CD14-positive monocyte (primary cell): Measurements from ENCODE around the gene CTAG1A. TPM values are rescaled to one million over a fixed set of nuclear protein-coding genes. Genes with fewer than 3 reads are reported as not detected.
"Not testable (repeated sequence)": the region's sequence is repeated elsewhere in the genome, so short reads cannot be mapped to it uniquely, and the experiment has no call there.

ENCODE experiments used
- DNase-seq, 3 donors: peaks; one replicate each; pipeline ENCODE4 v3.0.0-alpha.2; 2011 to 2022
- H2AFZ ChIP-seq: 2 replicates; pipeline ENCODE4 v1.6.0; 2012; ENCODE audit warnings: mild to moderate bottlenecking, low read depth, low read length, inconsistent platforms; ENCODE audit not compliant: insufficient read depth, poor library complexity, severe bottlenecking
- H3K27ac ChIP-seq, 2 donors: 1 replicate in 1 of 2; 2 replicates in 1 of 2; pipeline ENCODE4 v1.5.1; 2012 to 2013; ENCODE audit warnings: low read length in 2 of 2, control low read depth in 1 of 2, inconsistent platforms in 1 of 2, low read depth in 1 of 2, mild to moderate bottlenecking in 1 of 2
- H3K27me3 ChIP-seq, 2 donors: one replicate each; pipeline versions ENCODE4 v1.6.0 to v1.6.1; 2011 to 2013; ENCODE audit warnings: low read length in 2 of 2; ENCODE audit not compliant: control insufficient read depth in 2 of 2, insufficient read depth in 2 of 2
- H3K36me3 ChIP-seq, 2 donors: replicated peaks in 1 of 2; 1 replicate in 1 of 2; 2 replicates in 1 of 2; pipeline versions ENCODE4 v1.5.1 to v1.6.1; 2012 to 2013; ENCODE audit warnings: low read length in 2 of 2, control low read depth in 1 of 2, inconsistent platforms in 1 of 2, mild to moderate bottlenecking in 1 of 2; ENCODE audit not compliant: insufficient read depth in 2 of 2, control insufficient read depth in 1 of 2
- H3K4me1 ChIP-seq, 2 donors: 1 replicate in 1 of 2; 2 replicates in 1 of 2; pipeline versions ENCODE4 v1.5.1 to v1.6.1; 2012 to 2013; ENCODE audit warnings: low read length in 2 of 2, control low read depth in 1 of 2, inconsistent platforms in 1 of 2, mild to moderate bottlenecking in 1 of 2, moderate library complexity in 1 of 2; ENCODE audit not compliant: insufficient read depth in 2 of 2, control insufficient read depth in 1 of 2
- H3K4me2 ChIP-seq: replicated peaks from 2 replicates; pipeline ENCODE3; 2012; ENCODE audit warnings: low read length, moderate library complexity, mild to moderate bottlenecking; ENCODE audit not compliant: poor library complexity, severe bottlenecking; ENCODE audit errors: extremely low read depth
- H3K4me3 ChIP-seq, 3 experiments: fragments of 200-600 bp in 1 of 3; sonication (generic) in 1 of 3; replicated peaks in 1 of 3; 1 replicate in 2 of 3; 2 replicates in 1 of 3; pipeline ENCODE4 v1.5.1; 2011 to 2013; ENCODE audit warnings: low read length in 3 of 3, mild to moderate bottlenecking in 3 of 3, control low read depth in 2 of 3, low read depth in 2 of 3, inconsistent platforms in 1 of 3, moderate library complexity in 1 of 3
- H3K79me2 ChIP-seq: 2 replicates; pipeline ENCODE4 v1.6.0; 2012; ENCODE audit warnings: mild to moderate bottlenecking, control low read depth, inconsistent platforms, low read length, moderate library complexity; ENCODE audit not compliant: insufficient read depth
- H3K9ac ChIP-seq: 2 replicates; pipeline ENCODE4 v1.6.0; 2017; ENCODE audit warnings: low read length, mild to moderate bottlenecking; ENCODE audit not compliant: insufficient read depth, poor library complexity, severe bottlenecking
- H3K9me3 ChIP-seq, 2 donors: replicated peaks in 1 of 2; 1 replicate in 1 of 2; 2 replicates in 1 of 2; pipeline versions ENCODE4 v1.5.1 to v1.6.1; 2012 to 2013; ENCODE audit warnings: low read length in 2 of 2, control low read depth in 1 of 2; ENCODE audit not compliant: control insufficient read depth in 1 of 2, insufficient read depth in 1 of 2
- H4K20me1 ChIP-seq: 2 replicates; pipeline ENCODE4 v1.6.0; 2012; ENCODE audit warnings: mild to moderate bottlenecking, low read length, control low read depth, moderate library complexity; ENCODE audit not compliant: insufficient read depth
- H3K27ac Mint-ChIP-seq, 7 donors: one replicate each; pipeline ENCODE4 v1.8.0; 2020; ENCODE audit warnings: mild to moderate bottlenecking in 7 of 7, mixed read lengths in 7 of 7, moderate library complexity in 6 of 7, inconsistent platforms in 2 of 7
- H3K27me3 Mint-ChIP-seq, 3 donors: one replicate each; pipeline ENCODE4 v1.8.0; 2021 to 2022; ENCODE audit warnings: low read depth in 3 of 3, mild to moderate bottlenecking in 3 of 3, mixed read lengths in 3 of 3, moderate library complexity in 3 of 3, inconsistent platforms in 1 of 3
- H3K36me3 Mint-ChIP-seq, 2 donors: one replicate each; pipeline ENCODE4 v1.8.0; 2020; ENCODE audit warnings: mixed read lengths in 2 of 2, inconsistent platforms in 1 of 2, mild to moderate bottlenecking in 1 of 2
- H3K4me1 Mint-ChIP-seq: one replicate; pipeline ENCODE4 v1.8.0; 2020; ENCODE audit warnings: mild to moderate bottlenecking, mixed read lengths
- H3K4me3 Mint-ChIP-seq, 2 donors: one replicate each; pipeline ENCODE4 v1.8.0; 2020; ENCODE audit warnings: mild to moderate bottlenecking in 2 of 2, mixed read lengths in 2 of 2, moderate library complexity in 1 of 2
- H3K9me3 Mint-ChIP-seq, 7 donors: one replicate each; pipeline ENCODE4 v1.8.0; 2020 to 2022; ENCODE audit warnings: mixed read lengths in 7 of 7, mild to moderate bottlenecking in 6 of 7, moderate library complexity in 6 of 7, inconsistent platforms in 2 of 7
- WGBS: methylation state at CpG from one replicate; pipeline ENCODE4 v1.1.5; 2013; ENCODE audit warnings: missing lambda C conversion rate; ENCODE audit not compliant: insufficient coverage; 5-methylcytosine and 5-hydroxymethylcytosine counted together
- intact Hi-C, 2 donors: fragments of 100-400 bp; cut with micrococcal nuclease; formaldehyde crosslinking; loops; one replicate each; pipeline versions ENCODE4 v1.15.0 to v1.15.1; 2023
- polyA plus RNA-seq, 3 donors: library from polyadenylated mRNA; depleted of rRNA in 1 of 3; unstranded in 2 of 3; stranded (reverse) in 1 of 3; fragments of 300-500 nt in 2 of 3; fragments of >200 nt in 1 of 3; fragmentation: Illumina TruSeq in 2 of 3; gene quantifications; 1 replicate in 2 of 3; 2 replicates in 1 of 3; pipeline ENCODE4 v1.2.3, GENCODE V29; 2012 to 2021
- TF ChIP-seq, protein P1 (sequence below): fragments of 200-600 bp; IDR thresholded peaks from one replicate; pipeline ENCODE4 v1.8.0; 2022; ENCODE audit warnings: antibody characterized with exemption, mild to moderate bottlenecking

Gene CTAG1A
- polyA plus RNA-seq, 3 donors, result not detected

GRCh38 chrX:154539077-154539476 lies 45.9 kb upstream of the CTAG1A start:
- peaks cover 42 to 46% of the 10 kb centered on the region in 2 donors for H3K4me1 ChIP-seq
- DNase-seq, result no peak
- H3K4me1 Mint-ChIP-seq, result peaks cover 37% of the 10 kb centered on the region
- H3K36me3 ChIP-seq, result peaks cover 17 to 33% of the 10 kb centered on the region in 2 donors
- TF ChIP-seq, protein P1, sequence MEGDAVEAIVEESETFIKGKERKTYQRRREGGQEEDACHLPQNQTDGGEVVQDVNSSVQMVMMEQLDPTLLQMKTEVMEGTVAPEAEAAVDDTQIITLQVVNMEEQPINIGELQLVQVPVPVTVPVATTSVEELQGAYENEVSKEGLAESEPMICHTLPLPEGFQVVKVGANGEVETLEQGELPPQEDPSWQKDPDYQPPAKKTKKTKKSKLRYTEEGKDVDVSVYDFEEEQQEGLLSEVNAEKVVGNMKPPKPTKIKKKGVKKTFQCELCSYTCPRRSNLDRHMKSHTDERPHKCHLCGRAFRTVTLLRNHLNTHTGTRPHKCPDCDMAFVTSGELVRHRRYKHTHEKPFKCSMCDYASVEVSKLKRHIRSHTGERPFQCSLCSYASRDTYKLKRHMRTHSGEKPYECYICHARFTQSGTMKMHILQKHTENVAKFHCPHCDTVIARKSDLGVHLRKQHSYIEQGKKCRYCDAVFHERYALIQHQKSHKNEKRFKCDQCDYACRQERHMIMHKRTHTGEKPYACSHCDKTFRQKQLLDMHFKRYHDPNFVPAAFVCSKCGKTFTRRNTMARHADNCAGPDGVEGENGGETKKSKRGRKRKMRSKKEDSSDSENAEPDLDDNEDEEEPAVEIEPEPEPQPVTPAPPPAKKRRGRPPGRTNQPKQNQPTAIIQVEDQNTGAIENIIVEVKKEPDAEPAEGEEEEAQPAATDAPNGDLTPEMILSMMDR, result no peak
- peaks cover 10% of the 10 kb centered on the region for H4K20me1 ChIP-seq
- no peak overlapping the region for H3K9ac ChIP-seq
- H3K4me3 Mint-ChIP-seq, result no peak overlapping the region
- H3K27ac ChIP-seq, result no peak overlapping the region
- H3K9me3 ChIP-seq, result no peaks in the 10 kb centered on the region
- WGBS, result 100% methylated on average over 1 of the region's 8 CpGs
- peaks cover 25 to 51% of the 10 kb centered on the region in 2 donors for H3K36me3 Mint-ChIP-seq
- H3K27ac Mint-ChIP-seq, result peak overlapping the region in 1 of 7 donors; percentile 46
- H2AFZ ChIP-seq, result no peak overlapping the region
- H3K9me3 Mint-ChIP-seq, result peaks cover 0 to 7% (median 1%) of the 10 kb centered on the region in 7 donors
- no peak overlapping the region for H3K4me2 ChIP-seq
- H3K4me3 ChIP-seq, result no peak overlapping the region
- peaks cover 48% of the 10 kb centered on the region for H3K79me2 ChIP-seq
- H3K27me3 ChIP-seq, result no peaks in the 10 kb centered on the region
- intact Hi-C loops, result no loop called here
- H3K27me3 Mint-ChIP-seq, result peaks cover 0 to 9% (median 0%) of the 10 kb centered on the region in 3 donors

DNA sequence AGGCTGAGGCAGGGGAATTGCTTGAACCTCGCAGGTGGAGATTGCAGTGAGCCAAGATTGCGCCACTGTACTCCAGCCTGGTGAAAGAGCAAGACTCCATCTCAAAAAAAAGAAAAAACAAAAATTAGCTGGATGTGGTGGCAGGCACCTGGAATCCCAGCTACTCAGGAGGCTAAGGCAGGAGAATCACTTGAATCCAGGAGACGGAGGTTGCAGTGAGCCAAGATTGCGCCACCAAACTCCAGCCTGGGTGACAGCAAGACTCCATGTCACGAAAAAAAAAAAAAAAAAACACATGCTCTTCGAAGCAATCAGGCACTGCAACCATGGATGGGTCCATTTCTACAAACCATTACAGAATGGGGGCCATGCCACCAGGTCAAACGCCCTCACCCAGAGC lies 44.6 kb upstream of the CTAG1A start:
- H2AFZ ChIP-seq, H3K9me3 Mint-ChIP-seq, H3K4me3 Mint-ChIP-seq, H3K9ac ChIP-seq, H3K9me3 ChIP-seq, H4K20me1 ChIP-seq, H3K4me2 ChIP-seq, DNase-seq, intact Hi-C loops, H3K27me3 ChIP-seq, H3K4me3 ChIP-seq: not testable (repeated sequence)
- Histone ChIP-seq H3K27ac (peak overlapping the region in 1 of 2 donors; percentile 95), H3K79me2 (peaks cover 59% of the 10 kb centered on the region), H3K36me3 (peaks cover 7 to 23% of the 10 kb centered on the region in 2 donors), H3K4me1 (peaks cover 49 to 54% of the 10 kb centered on the region in 2 donors)
- no CpG with 5 or more reads among the region's 7 CpGs for WGBS
- Mint-ChIP-seq H3K27ac (peak overlapping the region in 6 of 7 donors; percentile 25 to 99 (median 91)), H3K36me3 (peaks cover 26 to 53% of the 10 kb centered on the region in 2 donors), H3K4me1 (peaks cover 47% of the 10 kb centered on the region), H3K27me3 (peaks cover 0 to 16% (median 0%) of the 10 kb centered on the region in 3 donors)
